Natural killer cell treated with Interleukin-12 subunit alpha and Interleukin-12 subunit beta and Interleukin-15 and Interleukin-18, amount 100 ng/mL, for 72 hours (primary cell): ENCODE results near the gene VCAN. TPM values are rescaled to one million over a fixed set of nuclear protein-coding genes. Genes with fewer than 3 reads are reported as not detected.

ENCODE experiments used
- ATAC-seq, 2 donors: fragments of 150-1000 bp; cut with Tn5 transposase in 1 of 2; sonication (Bioruptor Pico), chemical (Tn5 transposase) in 1 of 2; 2 replicates each; pipeline ENCODE4 v1.10.0; 2021
- DNase-seq: peaks from one replicate; pipeline ENCODE4 v3.0.0; 2022; ENCODE audit warnings: low spot score
- H3K27ac Mint-ChIP-seq, 2 donors: 1 replicate in 1 of 2; 2 replicates in 1 of 2; pipeline ENCODE4 v1.8.0; 2022; ENCODE audit warnings: mixed read lengths in 2 of 2, mild to moderate bottlenecking in 1 of 2, moderate library complexity in 1 of 2
- H3K27me3 Mint-ChIP-seq, 2 donors: 1 replicate in 1 of 2; 2 replicates in 1 of 2; pipeline ENCODE4 v1.8.0; 2022; ENCODE audit warnings: mixed read lengths in 2 of 2
- H3K36me3 Mint-ChIP-seq: one replicate; pipeline ENCODE4 v1.8.0; 2022; ENCODE audit warnings: mixed read lengths
- H3K4me1 Mint-ChIP-seq, 2 donors: 1 replicate in 1 of 2; 2 replicates in 1 of 2; pipeline ENCODE4 v1.8.0; 2022; ENCODE audit warnings: low read depth in 2 of 2, mixed read lengths in 2 of 2, mild to moderate bottlenecking in 1 of 2
- H3K4me3 Mint-ChIP-seq: one replicate; pipeline ENCODE4 v1.8.0; 2022; ENCODE audit warnings: mixed read lengths
- H3K9me3 Mint-ChIP-seq: 2 replicates; pipeline ENCODE4 v1.8.0; 2022; ENCODE audit warnings: mixed read lengths
- total RNA-seq, 2 donors: library from RNA; stranded (reverse); gene quantifications; one replicate each; pipeline ENCODE4 v1.2.3, GENCODE V29; 2022

Gene VCAN
- total RNA-seq, 2 donors from 2014 or later = 0.42 to 0.57 TPM

GRCh38 chr5:83517688-83518085 lies 46.1 kb downstream of the VCAN start:
- H3K4me1 Mint-ChIP-seq = no peaks in the 10 kb centered on the region
- DNase-seq (no peak), ATAC-seq (no peak)

DNA sequence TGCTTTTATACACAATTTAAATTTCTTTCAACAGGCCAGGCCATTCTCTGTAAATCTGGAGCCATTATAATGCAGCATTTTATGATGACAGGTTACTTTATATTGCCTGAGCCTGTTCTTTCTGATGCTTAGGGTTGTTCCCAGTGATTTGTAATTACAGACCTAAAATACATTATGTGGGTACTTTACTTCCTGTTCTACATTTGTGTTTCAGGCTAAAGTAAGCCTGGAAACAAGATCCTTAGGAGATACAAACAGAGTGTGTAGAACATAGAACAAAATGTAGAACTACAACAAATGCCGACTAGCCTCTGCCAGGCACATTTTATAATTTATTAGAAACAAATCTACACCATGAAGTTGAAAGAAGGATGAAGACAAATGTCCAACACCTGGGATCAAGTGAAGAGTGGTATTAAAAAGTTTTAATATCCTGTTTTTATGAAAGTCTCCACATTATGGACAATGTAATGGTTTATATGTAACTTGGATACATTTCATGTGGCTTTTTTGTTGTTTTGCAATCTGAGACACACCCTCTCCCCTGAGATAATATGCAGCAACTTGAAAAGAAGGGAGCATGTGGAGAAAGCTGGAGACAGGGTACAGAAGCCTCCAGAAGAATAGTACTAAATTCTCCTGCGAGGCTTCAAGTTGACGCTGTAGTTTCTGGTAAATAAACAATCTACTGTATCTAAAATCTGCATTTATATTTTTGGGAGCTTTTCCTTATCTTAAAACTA lies 46.9 kb downstream of the VCAN start:
- Mint-ChIP-seq H3K27ac (no peak overlapping the region), H3K4me1 (no peaks in the 10 kb centered on the region), H3K36me3 (no peaks in the 10 kb centered on the region), H3K4me3 (no peak overlapping the region), H3K27me3 (peaks cover 0 to 2% of the 10 kb centered on the region in 2 donors), H3K9me3 (no peaks in the 10 kb centered on the region)
- ATAC-seq (no peak), DNase-seq (no peak)

More at GRCh38 chr5:83517688-83518085, 46.1 kb downstream of the VCAN start:
- no peak overlapping the region for H3K4me3 Mint-ChIP-seq
- peaks cover 0 to 2% of the 10 kb centered on the region in 2 donors for H3K27me3 Mint-ChIP-seq
- no peaks in the 10 kb centered on the region for H3K36me3 Mint-ChIP-seq
- H3K27ac Mint-ChIP-seq = no peak overlapping the region
- no peaks in the 10 kb centered on the region for H3K9me3 Mint-ChIP-seq

DNA sequence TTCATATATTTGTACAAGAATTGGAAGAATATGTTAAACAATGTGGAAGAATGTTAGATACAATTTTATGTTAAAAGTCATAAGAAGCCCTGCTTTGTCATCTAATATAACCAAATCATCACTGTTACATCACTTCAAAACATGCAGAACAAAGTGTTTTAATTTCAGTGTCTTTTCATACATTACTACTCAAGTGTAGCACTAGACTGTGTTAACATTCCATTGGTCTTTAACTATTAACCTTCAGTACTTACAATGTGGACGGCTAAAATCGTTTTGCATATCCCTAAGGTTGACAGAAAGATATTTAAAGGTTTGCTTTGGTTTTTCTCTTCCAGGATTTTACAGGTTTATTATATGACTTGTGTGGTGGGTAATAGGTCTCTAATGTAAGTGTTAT lies 50.9 kb downstream of the VCAN start:
- H3K27me3 Mint-ChIP-seq = peaks cover 0 to 7% of the 10 kb centered on the region in 2 donors
- no peak overlapping the region for H3K4me3 Mint-ChIP-seq
- DNase-seq (no peak), ATAC-seq (no peak)
- no peaks in the 10 kb centered on the region for H3K9me3 Mint-ChIP-seq
- H3K36me3 Mint-ChIP-seq = no peaks in the 10 kb centered on the region
- H3K4me1 Mint-ChIP-seq = no peaks in the 10 kb centered on the region
- H3K27ac Mint-ChIP-seq = no peak overlapping the region

- no peaks in the 10 kb centered on the region for H3K9me3 Mint-ChIP-seq
- no peak for ATAC-seq
- peaks cover 0 to 5% of the 10 kb centered on the region in 2 donors for H3K27me3 Mint-ChIP-seq
- H3K4me1 Mint-ChIP-seq = no peaks in the 10 kb centered on the region
- DNase-seq = no peak
- H3K27ac Mint-ChIP-seq = no peak overlapping the region
- no peak overlapping the region for H3K4me3 Mint-ChIP-seq
- H3K36me3 Mint-ChIP-seq = no peaks in the 10 kb centered on the region
Measured at GRCh38 chr5:83523929-83524328, 52.4 kb downstream of the VCAN start.

GRCh38 chr5:83524345-83524744 lies 52.8 kb downstream of the VCAN start:
- Mint-ChIP-seq H3K4me3 (no peak overlapping the region), H3K27me3 (peaks cover 0 to 5% of the 10 kb centered on the region in 2 donors), H3K27ac (no peak overlapping the region), H3K9me3 (no peaks in the 10 kb centered on the region), H3K36me3 (no peaks in the 10 kb centered on the region), H3K4me1 (no peaks in the 10 kb centered on the region)
- no peak for ATAC-seq
- DNase-seq = no peak

GRCh38 chr5:83524991-83525390 lies 53.4 kb downstream of the VCAN start:
- Mint-ChIP-seq H3K27me3 (peaks cover 0 to 5% of the 10 kb centered on the region in 2 donors), H3K4me1 (no peaks in the 10 kb centered on the region), H3K36me3 (no peaks in the 10 kb centered on the region), H3K27ac (no peak overlapping the region), H3K9me3 (no peaks in the 10 kb centered on the region), H3K4me3 (no peak overlapping the region)
- ATAC-seq (no peak), DNase-seq (no peak)

DNA sequence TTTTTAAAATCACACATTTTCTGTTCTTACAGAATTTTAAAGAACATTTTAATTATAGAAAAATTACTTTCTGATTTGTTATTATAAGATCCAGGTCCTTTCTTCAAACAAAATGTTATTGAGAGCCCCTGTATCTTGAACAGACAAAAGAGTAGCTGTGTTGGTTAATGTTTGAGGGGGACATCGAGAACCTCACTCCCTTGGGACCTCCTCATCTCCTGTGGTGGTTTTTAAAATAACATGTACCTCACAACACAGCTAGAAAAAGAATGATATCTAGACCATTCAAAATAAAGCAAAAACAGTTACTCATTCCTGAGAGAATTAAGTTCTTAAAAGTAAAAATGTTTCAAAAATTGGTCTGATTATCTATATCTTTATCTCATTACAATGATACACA lies 54.7 kb downstream of the VCAN start:
- no peak overlapping the region for H3K27ac Mint-ChIP-seq
- H3K9me3 Mint-ChIP-seq = no peaks in the 10 kb centered on the region
- peaks cover 0 to 5% of the 10 kb centered on the region in 2 donors for H3K27me3 Mint-ChIP-seq
- no peaks in the 10 kb centered on the region for H3K36me3 Mint-ChIP-seq
- H3K4me3 Mint-ChIP-seq = no peak overlapping the region
- DNase-seq (no peak), ATAC-seq (no peak)
- no peaks in the 10 kb centered on the region for H3K4me1 Mint-ChIP-seq

- Mint-ChIP-seq H3K36me3 (no peaks in the 10 kb centered on the region), H3K4me1 (no peaks in the 10 kb centered on the region), H3K27ac (no peak overlapping the region), H3K4me3 (no peak overlapping the region), H3K9me3 (no peaks in the 10 kb centered on the region), H3K27me3 (peaks cover 7 to 8% of the 10 kb centered on the region in 2 donors)
- DNase-seq (no peak), ATAC-seq (no peak)
Measured at GRCh38 chr5:83527221-83527620, 55.7 kb downstream of the VCAN start.

DNA sequence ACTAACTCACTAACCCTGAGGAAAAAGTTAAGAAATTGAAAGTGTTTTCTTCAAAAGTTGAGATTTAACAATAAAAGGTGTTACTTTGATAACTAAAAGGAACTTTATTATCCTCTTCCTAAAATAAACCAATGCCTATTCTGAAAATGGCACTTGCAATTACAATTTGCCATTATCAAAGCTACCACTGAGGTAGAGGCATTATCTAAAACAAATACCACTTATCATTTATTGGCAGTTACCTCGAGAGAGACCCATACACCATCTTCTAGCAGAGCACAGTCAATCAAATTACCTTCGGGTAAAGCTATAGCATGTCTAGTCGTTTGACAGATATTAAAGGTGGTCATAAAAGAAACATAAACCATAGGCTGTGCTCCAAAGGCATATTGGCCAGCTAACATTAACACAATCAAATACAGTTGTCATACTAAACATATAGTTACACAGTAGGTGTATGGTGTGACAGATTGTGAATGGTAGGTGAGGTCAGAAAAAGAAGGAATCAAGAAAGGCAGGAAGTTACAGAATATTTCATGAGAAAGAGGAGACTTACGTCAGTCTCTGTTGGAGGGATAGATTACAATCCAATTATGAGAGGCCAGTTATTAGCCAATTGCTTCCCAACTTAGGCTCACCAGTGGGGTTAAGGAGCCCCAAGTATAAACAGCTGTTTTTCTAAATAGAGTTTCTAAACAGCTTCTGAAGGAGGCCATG lies 56.3 kb downstream of the VCAN start:
- no peaks in the 10 kb centered on the region for H3K36me3 Mint-ChIP-seq
- DNase-seq (no peak), ATAC-seq (no peak)
- peaks cover 7 to 8% of the 10 kb centered on the region in 2 donors for H3K27me3 Mint-ChIP-seq
- H3K4me1 Mint-ChIP-seq = no peaks in the 10 kb centered on the region
- H3K9me3 Mint-ChIP-seq = no peaks in the 10 kb centered on the region
- no peak overlapping the region for H3K27ac Mint-ChIP-seq
- H3K4me3 Mint-ChIP-seq = no peak overlapping the region

- Mint-ChIP-seq H3K9me3 (no peaks in the 10 kb centered on the region), H3K27ac (no peak overlapping the region), H3K4me1 (no peaks in the 10 kb centered on the region), H3K4me3 (no peak overlapping the region), H3K27me3 (peaks cover 7 to 10% of the 10 kb centered on the region in 2 donors), H3K36me3 (no peaks in the 10 kb centered on the region)
- DNase-seq = no peak
- no peak for ATAC-seq
Measured at GRCh38 chr5:83528439-83528769, 56.9 kb downstream of the VCAN start.

DNA sequence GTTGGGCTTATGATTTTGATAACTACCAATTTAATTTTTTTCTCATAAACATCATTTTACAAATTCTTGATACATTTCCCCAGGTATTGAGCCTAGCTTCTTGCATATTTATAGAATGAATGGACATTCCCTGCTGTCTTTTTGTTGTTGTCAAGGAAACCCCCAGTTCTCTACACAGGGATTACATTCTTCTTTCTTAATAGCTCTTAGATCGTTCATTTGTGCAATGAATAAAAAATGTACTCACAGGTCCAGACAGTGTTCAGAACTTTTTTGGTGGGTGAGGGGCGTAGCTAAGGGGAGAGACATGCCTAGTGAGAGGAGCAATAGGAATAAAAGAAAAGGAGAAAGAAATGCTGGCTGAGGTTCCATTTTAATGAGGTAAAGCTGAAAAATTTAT lies 58.6 kb downstream of the VCAN start:
- Mint-ChIP-seq H3K9me3 (no peaks in the 10 kb centered on the region), H3K4me3 (no peak overlapping the region), H3K27me3 (peaks cover 7 to 8% of the 10 kb centered on the region in 2 donors), H3K4me1 (no peaks in the 10 kb centered on the region), H3K36me3 (no peaks in the 10 kb centered on the region), H3K27ac (no peak overlapping the region)
- DNase-seq (no peak), ATAC-seq (no peak)

DNA sequence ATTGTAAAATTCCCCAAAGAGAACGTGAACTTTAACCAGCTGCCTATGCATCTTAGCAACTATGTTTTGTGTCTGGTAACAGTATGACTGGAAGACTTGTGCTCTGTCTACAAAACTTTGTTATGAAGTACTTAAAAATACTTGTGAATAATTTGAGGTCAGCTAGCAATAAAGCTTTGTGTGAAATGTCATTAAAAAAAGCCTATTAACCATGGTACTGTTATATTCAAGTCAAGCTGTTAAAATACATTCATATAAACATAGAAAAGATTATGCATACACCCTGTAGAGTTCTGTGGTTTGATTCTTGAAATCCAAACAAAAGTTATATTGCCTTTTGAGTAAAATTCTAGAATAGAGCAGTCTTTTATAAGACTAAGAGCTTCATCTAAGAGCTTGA lies 60.1 kb downstream of the VCAN start:
- H3K27ac Mint-ChIP-seq = no peak overlapping the region
- no peaks in the 10 kb centered on the region for H3K36me3 Mint-ChIP-seq
- ATAC-seq = no peak
- H3K4me1 Mint-ChIP-seq = no peaks in the 10 kb centered on the region
- no peak for DNase-seq
- peaks cover 7 to 8% of the 10 kb centered on the region in 2 donors for H3K27me3 Mint-ChIP-seq
- H3K9me3 Mint-ChIP-seq = no peaks in the 10 kb centered on the region
- H3K4me3 Mint-ChIP-seq = no peak overlapping the region

DNA sequence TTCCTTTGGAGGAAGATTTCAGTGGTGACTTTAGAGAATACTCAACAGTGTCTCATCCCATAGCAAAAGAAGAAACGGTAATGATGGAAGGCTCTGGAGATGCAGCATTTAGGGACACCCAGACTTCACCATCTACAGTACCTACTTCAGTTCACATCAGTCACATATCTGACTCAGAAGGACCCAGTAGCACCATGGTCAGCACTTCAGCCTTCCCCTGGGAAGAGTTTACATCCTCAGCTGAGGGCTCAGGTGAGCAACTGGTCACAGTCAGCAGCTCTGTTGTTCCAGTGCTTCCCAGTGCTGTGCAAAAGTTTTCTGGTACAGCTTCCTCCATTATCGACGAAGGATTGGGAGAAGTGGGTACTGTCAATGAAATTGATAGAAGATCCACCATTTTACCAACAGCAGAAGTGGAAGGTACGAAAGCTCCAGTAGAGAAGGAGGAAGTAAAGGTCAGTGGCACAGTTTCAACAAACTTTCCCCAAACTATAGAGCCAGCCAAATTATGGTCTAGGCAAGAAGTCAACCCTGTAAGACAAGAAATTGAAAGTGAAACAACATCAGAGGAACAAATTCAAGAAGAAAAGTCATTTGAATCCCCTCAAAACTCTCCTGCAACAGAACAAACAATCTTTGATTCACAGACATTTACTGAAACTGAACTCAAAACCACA lies 67.4 kb downstream of the VCAN start:
- H3K9me3 Mint-ChIP-seq = peaks cover 9% of the 10 kb centered on the region
- ATAC-seq (no peak), DNase-seq (no peak)
- peaks cover 7 to 13% of the 10 kb centered on the region in 2 donors for H3K27me3 Mint-ChIP-seq
- H3K27ac Mint-ChIP-seq = peak overlapping the region in 1 of 2 donors; percentile 62
- H3K36me3 Mint-ChIP-seq = no peaks in the 10 kb centered on the region
- no peak overlapping the region for H3K4me3 Mint-ChIP-seq
- H3K4me1 Mint-ChIP-seq = peaks cover 0 to 8% of the 10 kb centered on the region in 2 donors

- Mint-ChIP-seq H3K27me3 (peaks cover 8 to 13% of the 10 kb centered on the region in 2 donors), H3K27ac (peak overlapping the region in 1 of 2 donors; percentile 62), H3K36me3 (no peaks in the 10 kb centered on the region), H3K4me3 (no peak overlapping the region), H3K4me1 (peaks cover 0 to 8% of the 10 kb centered on the region in 2 donors), H3K9me3 (peaks cover 9% of the 10 kb centered on the region)
- DNase-seq (no peak), ATAC-seq (no peak)
Measured at GRCh38 chr5:83539463-83539790, 67.9 kb downstream of the VCAN start.
